ENCODE results near the gene TSPOAP1.

TSPOAP1 gene

DNA sequence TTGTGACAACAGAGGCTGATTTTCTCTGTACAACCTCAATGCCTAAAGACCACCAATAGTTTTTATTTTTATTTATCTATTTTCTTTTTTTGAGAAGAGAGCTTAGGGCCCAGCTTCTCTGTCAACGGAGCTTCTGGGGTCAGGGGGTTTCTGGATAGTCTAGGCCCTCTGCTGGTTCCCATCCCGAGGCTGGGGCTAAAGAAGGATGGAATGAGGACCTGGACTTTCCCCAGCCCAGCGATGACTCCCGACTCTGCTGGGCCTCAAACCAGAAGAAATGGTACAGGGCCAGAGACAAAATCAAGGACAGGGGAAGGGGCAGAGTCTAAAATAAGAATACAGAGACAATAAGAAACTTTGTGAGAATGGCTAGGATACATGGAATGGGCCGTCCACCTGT lies 5.7 kb upstream of the TSPOAP1 start:
- no peak overlapping the region for H3K4me3 ChIP-seq (ENCODE audit: low read length in 2 of 2)
- no peak overlapping the region for H3K27ac ChIP-seq (ENCODE audit: low read length)
- H3K27me3 ChIP-seq (ENCODE audit: control insufficient read depth in 1 of 2, insufficient read depth in 2 of 2, low read length in 2 of 2) = peaks cover 5% of the 10 kb centered on the region in 2 donors
- no peaks in the 10 kb centered on the region for H3K36me3 ChIP-seq (ENCODE audit: control insufficient read depth in 2 of 2, insufficient read depth in 2 of 2, low read length in 2 of 2)
- no peaks in the 10 kb centered on the region for H3K9me3 ChIP-seq (ENCODE audit: control insufficient read depth in 2 of 2, low read length in 2 of 2)
- peaks cover 20% of the 10 kb centered on the region for H3K4me1 ChIP-seq (ENCODE audit: control insufficient read depth, insufficient read depth, low read length)
- no peak overlapping the region for H3K9ac ChIP-seq (ENCODE audit: low read length in 2 of 2)

DNA sequence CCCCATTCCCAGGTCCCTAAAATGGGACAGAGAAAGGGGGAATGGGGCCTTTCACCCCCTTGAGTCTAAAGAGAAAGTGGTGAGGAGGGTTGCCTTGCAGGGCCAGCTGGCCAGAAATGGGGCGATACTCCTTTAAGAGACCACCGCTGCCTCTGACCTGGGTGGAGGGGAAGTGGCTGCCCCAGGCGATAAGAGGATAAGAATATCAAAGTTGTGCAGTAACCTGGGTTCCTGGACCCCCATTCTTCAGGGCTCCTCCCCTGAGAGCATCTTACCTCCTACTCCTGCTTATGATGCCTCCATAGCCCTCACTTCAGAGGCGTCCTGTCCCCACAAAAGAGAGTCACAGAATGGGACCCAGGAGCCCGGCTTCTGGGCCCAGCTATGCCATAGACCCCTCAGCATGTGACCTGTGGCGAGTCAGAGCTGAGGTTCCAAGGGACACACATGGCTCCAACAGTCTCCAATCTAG lies 5.2 kb upstream of the TSPOAP1 start:
- Histone ChIP-seq H3K4me1 (ENCODE audit: control insufficient read depth, insufficient read depth, low read length) (peaks cover 20% of the 10 kb centered on the region), H3K9me3 (ENCODE audit: control insufficient read depth in 2 of 2, low read length in 2 of 2) (no peaks in the 10 kb centered on the region), H3K4me3 (ENCODE audit: low read length in 2 of 2) (no peak overlapping the region), H3K27me3 (ENCODE audit: control insufficient read depth in 1 of 2, insufficient read depth in 2 of 2, low read length in 2 of 2) (peaks cover 5% of the 10 kb centered on the region in 2 donors), H3K36me3 (ENCODE audit: control insufficient read depth in 2 of 2, insufficient read depth in 2 of 2, low read length in 2 of 2) (no peaks in the 10 kb centered on the region), H3K27ac (ENCODE audit: low read length) (no peak overlapping the region), H3K9ac (ENCODE audit: low read length in 2 of 2) (no peak overlapping the region)

DNA sequence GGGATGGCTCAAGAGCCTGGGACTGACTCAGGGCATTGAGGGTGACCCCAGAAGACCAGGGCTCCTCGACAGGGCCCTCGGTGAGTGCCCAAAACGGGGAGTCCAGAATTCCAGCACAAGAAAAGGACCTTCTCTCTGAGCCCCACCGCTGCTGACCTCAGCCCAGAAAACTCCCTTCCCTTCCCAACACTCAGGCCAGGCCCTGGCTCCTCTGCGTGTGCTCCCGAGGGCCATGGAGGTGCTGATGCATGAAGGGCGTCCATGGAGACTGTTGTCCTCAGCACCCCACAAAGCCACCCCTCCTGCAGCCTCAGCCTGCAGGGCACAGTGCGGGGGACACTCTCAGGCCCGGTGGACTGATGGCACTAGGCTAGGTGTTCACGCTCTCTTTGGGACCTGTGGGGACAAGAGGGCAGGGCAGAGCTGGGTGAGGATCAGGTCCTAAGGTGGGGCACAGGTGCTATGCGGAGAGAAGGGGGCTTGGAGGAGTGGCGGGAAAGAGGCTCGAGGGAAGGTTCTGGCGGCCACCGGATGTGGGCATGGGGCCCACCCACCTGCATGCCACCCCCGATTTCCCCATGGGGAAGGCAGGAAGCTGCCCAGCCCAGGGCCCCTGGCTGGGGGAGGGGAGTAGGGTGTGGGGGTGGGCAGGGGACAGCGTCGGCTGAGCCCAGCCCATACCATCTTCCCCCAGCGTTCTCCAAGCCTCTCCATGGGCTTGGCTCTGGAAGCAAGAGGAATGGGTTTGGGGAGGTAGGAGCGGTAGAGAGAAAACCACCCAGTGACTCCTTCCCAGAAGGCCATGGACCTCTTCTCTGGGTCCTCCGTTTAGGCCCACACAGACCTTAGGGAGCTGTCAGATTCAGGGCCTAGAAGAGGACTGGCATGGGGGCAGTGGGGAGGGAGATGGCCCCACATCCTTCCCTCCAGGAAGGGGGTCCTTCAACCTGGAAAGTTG lies 4.5 kb upstream of the TSPOAP1 start:
- no peak overlapping the region for H3K27ac ChIP-seq (ENCODE audit: low read length)
- H3K4me3 ChIP-seq (ENCODE audit: low read length in 2 of 2) = peak overlapping the region in 1 of 2 donors; percentile 35
- H3K4me1 ChIP-seq (ENCODE audit: control insufficient read depth, insufficient read depth, low read length) = peaks cover 14% of the 10 kb centered on the region
- H3K27me3 ChIP-seq (ENCODE audit: control insufficient read depth in 1 of 2, insufficient read depth in 2 of 2, low read length in 2 of 2) = peaks cover 5% of the 10 kb centered on the region in 2 donors
- no peaks in the 10 kb centered on the region for H3K9me3 ChIP-seq (ENCODE audit: control insufficient read depth in 2 of 2, low read length in 2 of 2)
- no peak overlapping the region for H3K9ac ChIP-seq (ENCODE audit: low read length in 2 of 2)
- no peaks in the 10 kb centered on the region for H3K36me3 ChIP-seq (ENCODE audit: control insufficient read depth in 2 of 2, insufficient read depth in 2 of 2, low read length in 2 of 2)

- Histone ChIP-seq H3K4me3 (ENCODE audit: low read length in 2 of 2) (peak overlapping the region in 1 of 2 donors; percentile 52), H3K9me3 (ENCODE audit: control insufficient read depth in 2 of 2, low read length in 2 of 2) (no peaks in the 10 kb centered on the region), H3K36me3 (ENCODE audit: control insufficient read depth in 2 of 2, insufficient read depth in 2 of 2, low read length in 2 of 2) (no peaks in the 10 kb centered on the region), H3K27ac (ENCODE audit: low read length) (no peak overlapping the region), H3K4me1 (ENCODE audit: control insufficient read depth, insufficient read depth, low read length) (peaks cover 6% of the 10 kb centered on the region), H3K9ac (ENCODE audit: low read length in 2 of 2) (peak overlapping the region in 1 of 2 donors; percentile 42), H3K27me3 (ENCODE audit: control insufficient read depth in 1 of 2, insufficient read depth in 2 of 2, low read length in 2 of 2) (peaks cover 5% of the 10 kb centered on the region in 2 donors)
Observed at GRCh38 chr17:58331815-58332777, 3.5 kb upstream of the TSPOAP1 start.

DNA sequence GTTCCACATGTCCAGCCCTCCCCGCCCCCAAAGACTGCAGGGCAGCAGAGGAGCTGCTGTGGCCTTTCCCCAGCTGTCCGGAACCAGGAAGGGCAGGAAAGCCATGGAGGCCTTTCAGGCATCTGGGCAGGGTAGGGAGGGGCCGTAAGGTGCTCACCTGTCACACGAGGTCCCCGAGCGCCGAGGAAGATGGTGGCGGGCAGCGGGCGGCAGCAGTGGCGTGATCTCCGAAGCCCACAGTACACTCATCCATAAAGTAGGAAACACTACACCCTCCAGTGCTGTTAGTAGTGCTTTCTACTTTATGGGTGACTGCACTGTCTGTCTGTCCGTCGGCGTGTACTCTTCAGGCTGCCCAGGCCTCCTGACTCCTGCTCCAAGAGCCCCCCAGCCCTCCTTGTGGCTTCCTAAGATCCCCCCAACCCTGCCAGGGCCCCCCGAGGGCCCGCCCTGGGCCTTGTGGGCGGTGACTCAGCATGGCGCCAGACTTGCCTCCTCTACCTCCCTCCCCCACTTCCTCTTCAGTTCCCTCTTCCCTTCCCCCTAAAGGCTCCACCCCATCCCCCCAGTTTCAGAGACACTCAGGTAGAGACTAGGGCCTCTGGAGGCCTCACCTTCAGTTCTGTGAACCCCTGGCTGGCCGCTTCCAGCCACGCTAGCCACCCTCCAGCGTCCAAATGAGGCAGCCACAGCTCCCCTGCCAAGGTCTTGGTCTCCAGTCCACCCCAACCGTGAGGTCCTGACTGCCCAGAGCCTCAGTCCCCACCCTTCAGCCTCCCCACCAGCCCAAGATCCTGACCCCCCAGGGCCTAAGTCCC lies 2.6 kb upstream of the TSPOAP1 start:
- Histone ChIP-seq H3K27ac (ENCODE audit: low read length) (no peak overlapping the region), H3K27me3 (ENCODE audit: control insufficient read depth in 1 of 2, insufficient read depth in 2 of 2, low read length in 2 of 2) (peaks cover 3 to 5% of the 10 kb centered on the region in 2 donors), H3K36me3 (ENCODE audit: control insufficient read depth in 2 of 2, insufficient read depth in 2 of 2, low read length in 2 of 2) (no peaks in the 10 kb centered on the region), H3K4me3 (ENCODE audit: low read length in 2 of 2) (peak overlapping the region in 1 of 2 donors; percentile 52), H3K9me3 (ENCODE audit: control insufficient read depth in 2 of 2, low read length in 2 of 2) (no peaks in the 10 kb centered on the region), H3K4me1 (ENCODE audit: control insufficient read depth, insufficient read depth, low read length) (peaks cover 1% of the 10 kb centered on the region), H3K9ac (ENCODE audit: low read length in 2 of 2) (peak overlapping the region in 1 of 2 donors; percentile 42)

DNA sequence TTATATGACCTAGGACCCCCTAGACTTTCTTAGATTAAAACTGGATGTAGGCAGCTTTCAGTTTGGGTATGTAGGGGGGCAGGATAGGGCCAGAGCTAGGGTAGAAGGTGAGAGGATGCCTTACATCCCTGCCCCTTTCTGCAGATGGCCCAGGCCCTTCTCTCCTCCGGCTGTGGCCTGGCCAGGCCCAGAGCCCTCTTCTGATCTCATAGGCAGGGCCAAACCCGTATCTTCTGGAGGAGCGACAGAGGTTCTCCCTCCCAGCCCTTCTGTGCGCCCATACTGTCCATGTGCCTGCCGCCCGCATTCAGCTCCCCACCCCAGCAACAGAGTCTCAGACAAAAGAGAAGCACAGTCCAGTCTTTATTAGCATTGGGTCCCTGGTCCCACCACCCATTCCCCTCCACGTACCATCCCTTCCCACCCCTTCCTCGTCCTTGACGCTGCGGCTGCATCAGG lies 2.0 kb upstream of the TSPOAP1 start:
- peaks cover 2 to 4% of the 10 kb centered on the region in 2 donors for H3K27me3 ChIP-seq (ENCODE audit: control insufficient read depth in 1 of 2, insufficient read depth in 2 of 2, low read length in 2 of 2)
- H3K9me3 ChIP-seq (ENCODE audit: control insufficient read depth in 2 of 2, low read length in 2 of 2) = no peaks in the 10 kb centered on the region
- H3K4me1 ChIP-seq (ENCODE audit: control insufficient read depth, insufficient read depth, low read length) = no peaks in the 10 kb centered on the region
- H3K27ac ChIP-seq (ENCODE audit: low read length) = no peak overlapping the region
- H3K9ac ChIP-seq (ENCODE audit: low read length in 2 of 2) = no peak overlapping the region
- no peaks in the 10 kb centered on the region for H3K36me3 ChIP-seq (ENCODE audit: control insufficient read depth in 2 of 2, insufficient read depth in 2 of 2, low read length in 2 of 2)
- peak overlapping the region in 1 of 2 donors; percentile 35 for H3K4me3 ChIP-seq (ENCODE audit: low read length in 2 of 2)

DNA sequence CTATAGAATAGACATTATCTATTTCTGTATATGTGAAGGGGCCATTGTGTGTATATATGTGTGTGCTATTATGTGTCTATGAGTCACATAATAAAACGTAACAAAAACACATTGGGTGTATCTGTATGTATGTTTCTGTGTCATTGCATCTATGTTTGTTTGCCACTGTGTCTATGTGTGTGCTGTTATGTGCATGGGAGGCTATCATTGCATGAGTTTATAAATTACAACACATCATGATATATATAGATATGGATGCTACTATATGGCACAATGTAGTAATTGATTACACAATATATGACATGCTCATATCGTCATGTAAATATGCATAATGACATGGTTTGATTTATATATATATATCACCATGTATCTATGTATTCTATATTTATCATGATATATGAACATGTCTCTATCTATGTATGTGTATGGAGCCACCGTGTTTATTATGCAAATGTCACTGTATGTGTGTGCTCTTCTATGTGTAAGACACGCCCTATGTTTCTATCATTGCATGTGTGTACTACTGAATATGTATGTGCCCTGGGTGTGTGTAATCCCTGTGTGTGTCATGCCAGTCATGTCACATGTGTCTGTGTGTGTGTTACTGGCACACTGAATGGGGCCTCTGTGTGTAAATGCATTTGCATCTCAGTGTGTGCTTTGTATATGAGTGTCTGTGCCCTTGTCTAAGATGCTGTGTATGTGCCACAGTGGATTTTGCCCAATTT lies 1.4 kb upstream of the TSPOAP1 start:
- Histone ChIP-seq H3K4me3 (ENCODE audit: low read length in 2 of 2) (peak overlapping the region in 1 of 2 donors; percentile 35), H3K36me3 (ENCODE audit: control insufficient read depth in 2 of 2, insufficient read depth in 2 of 2, low read length in 2 of 2) (no peaks in the 10 kb centered on the region), H3K27me3 (ENCODE audit: control insufficient read depth in 1 of 2, insufficient read depth in 2 of 2, low read length in 2 of 2) (peaks cover 2 to 3% of the 10 kb centered on the region in 2 donors), H3K27ac (ENCODE audit: low read length) (no peak overlapping the region), H3K9ac (ENCODE audit: low read length in 2 of 2) (no peak overlapping the region), H3K4me1 (ENCODE audit: control insufficient read depth, insufficient read depth, low read length) (peaks cover 6% of the 10 kb centered on the region), H3K9me3 (ENCODE audit: control insufficient read depth in 2 of 2, low read length in 2 of 2) (no peaks in the 10 kb centered on the region)

GRCh38 chr17:58329035-58329809 lies 627 bp upstream of the TSPOAP1 start:
- Histone ChIP-seq H3K27ac (ENCODE audit: low read length) (no peak overlapping the region), H3K4me3 (ENCODE audit: low read length in 2 of 2) (no peak overlapping the region)

More at GRCh38 chr17:58329035-58329809, 627 bp upstream of the TSPOAP1 start:
- Histone ChIP-seq H3K9ac (ENCODE audit: low read length in 2 of 2) (no peak overlapping the region), H3K9me3 (ENCODE audit: control insufficient read depth in 2 of 2, low read length in 2 of 2) (no peaks in the 10 kb centered on the region), H3K27me3 (ENCODE audit: control insufficient read depth in 1 of 2, insufficient read depth in 2 of 2, low read length in 2 of 2) (peaks cover 0 to 3% of the 10 kb centered on the region in 2 donors), H3K4me1 (ENCODE audit: control insufficient read depth, insufficient read depth, low read length) (peaks cover 12% of the 10 kb centered on the region), H3K36me3 (ENCODE audit: control insufficient read depth in 2 of 2, insufficient read depth in 2 of 2, low read length in 2 of 2) (no peaks in the 10 kb centered on the region)

All from stomach smooth muscle (tissue), 2 donors.